Duodenal mucosa (tissue), 2 donors: ENCODE data around the gene CEP70.
"Not testable (repeated sequence)": the region's sequence is repeated elsewhere in the genome, so short reads cannot be mapped to it uniquely, and the experiment has no call there.

Experiments
- H3K27ac ChIP-seq: one replicate; pipeline ENCODE4 v1.7.0; 2013; ENCODE audit warnings: low read depth, low read length
- H3K27me3 ChIP-seq, 2 donors: one replicate each; pipeline ENCODE4 v1.7.0; 2013; ENCODE audit warnings: low read length in 2 of 2, control low read depth in 1 of 2; ENCODE audit not compliant: insufficient read depth in 2 of 2, control insufficient read depth in 1 of 2
- H3K36me3 ChIP-seq, 2 donors: one replicate each; pipeline ENCODE4 v1.7.0; 2013; ENCODE audit warnings: low read length in 2 of 2, control low read depth in 1 of 2; ENCODE audit not compliant: insufficient read depth in 2 of 2, control insufficient read depth in 1 of 2
- H3K4me1 ChIP-seq, 2 donors: one replicate each; pipeline ENCODE4 v1.7.0; 2013; ENCODE audit warnings: low read length in 2 of 2, control low read depth in 1 of 2; ENCODE audit not compliant: insufficient read depth in 2 of 2, control insufficient read depth in 1 of 2
- H3K4me3 ChIP-seq, 2 donors: one replicate each; pipeline ENCODE4 v1.7.0; 2013; ENCODE audit warnings: low read length in 2 of 2, low read depth in 1 of 2
- H3K9ac ChIP-seq, 2 donors: one replicate each; pipeline ENCODE4 v1.7.0; 2013; ENCODE audit warnings: low read length in 2 of 2, low read depth in 1 of 2
- H3K9me3 ChIP-seq, 2 donors: one replicate each; pipeline ENCODE4 v1.7.0; 2013; ENCODE audit warnings: low read length in 2 of 2, control low read depth in 1 of 2; ENCODE audit not compliant: control insufficient read depth in 1 of 2

CEP70 gene

GRCh38 chr3:138539352-138539751 lies 54.7 kb downstream of the CEP70 start:
- Histone ChIP-seq H3K4me1 (no peaks in the 10 kb centered on the region), H3K36me3 (peaks cover 14 to 34% of the 10 kb centered on the region in 2 donors), H3K9me3 (peaks cover 22 to 25% of the 10 kb centered on the region in 2 donors), H3K27ac (no peak overlapping the region), H3K9ac (no peak overlapping the region), H3K27me3 (no peaks in the 10 kb centered on the region), H3K4me3 (no peak overlapping the region)

GRCh38 chr3:138521445-138521844 lies 72.6 kb downstream of the CEP70 start:
- H3K36me3 ChIP-seq = peaks cover 0 to 17% of the 10 kb centered on the region in 2 donors
- not testable (repeated sequence) for H3K9me3 ChIP-seq, H3K4me3 ChIP-seq, H3K27me3 ChIP-seq, H3K27ac ChIP-seq, H3K4me1 ChIP-seq, H3K9ac ChIP-seq

- Histone ChIP-seq H3K9ac (no peak overlapping the region), H3K4me3 (no peak overlapping the region), H3K27ac (no peak overlapping the region), H3K36me3 (peaks cover under 1 to 24% of the 10 kb centered on the region in 2 donors), H3K4me1 (no peaks in the 10 kb centered on the region), H3K9me3 (peaks cover 0 to 5% of the 10 kb centered on the region in 2 donors), H3K27me3 (no peaks in the 10 kb centered on the region)
Measured at GRCh38 chr3:138513090-138513843, 80.8 kb downstream of the CEP70 start.

GRCh38 chr3:138511945-138512344 lies 82.1 kb downstream of the CEP70 start:
- Histone ChIP-seq H3K4me1 (no peaks in the 10 kb centered on the region), H3K9ac (no peak overlapping the region), H3K36me3 (peaks cover 3 to 21% of the 10 kb centered on the region in 2 donors), H3K27ac (no peak overlapping the region), H3K27me3 (no peaks in the 10 kb centered on the region), H3K9me3 (no peaks in the 10 kb centered on the region), H3K4me3 (no peak overlapping the region)

GRCh38 chr3:138509586-138509985 lies 84.5 kb downstream of the CEP70 start:
- no peaks in the 10 kb centered on the region for H3K27me3 ChIP-seq
- H3K4me3 ChIP-seq = no peak overlapping the region
- no peak overlapping the region for H3K27ac ChIP-seq
- H3K9me3 ChIP-seq = no peaks in the 10 kb centered on the region
- no peaks in the 10 kb centered on the region for H3K4me1 ChIP-seq
- peaks cover 9 to 17% of the 10 kb centered on the region in 2 donors for H3K36me3 ChIP-seq
- no peak overlapping the region for H3K9ac ChIP-seq

GRCh38 chr3:138507524-138507923 lies 86.5 kb downstream of the CEP70 start:
- Histone ChIP-seq H3K4me1 (no peaks in the 10 kb centered on the region), H3K36me3 (peaks cover 9 to 18% of the 10 kb centered on the region in 2 donors), H3K9ac (no peak overlapping the region), H3K4me3 (no peak overlapping the region), H3K27me3 (no peaks in the 10 kb centered on the region), H3K9me3 (no peaks in the 10 kb centered on the region), H3K27ac (no peak overlapping the region)

GRCh38 chr3:138498991-138499390 lies 95.1 kb downstream of the CEP70 start:
- peaks cover 3 to 14% of the 10 kb centered on the region in 2 donors for H3K36me3 ChIP-seq
- H3K9ac ChIP-seq = no peak overlapping the region
- no peak overlapping the region for H3K4me3 ChIP-seq
- H3K4me1 ChIP-seq = peaks cover 3 to 13% of the 10 kb centered on the region in 2 donors
- no peaks in the 10 kb centered on the region for H3K9me3 ChIP-seq
- H3K27ac ChIP-seq = no peak overlapping the region
- no peaks in the 10 kb centered on the region for H3K27me3 ChIP-seq

GRCh38 chr3:138497851-138498250 lies 96.2 kb downstream of the CEP70 start:
- Histone ChIP-seq H3K27ac (no peak overlapping the region), H3K27me3 (no peaks in the 10 kb centered on the region), H3K36me3 (peaks cover 11 to 22% of the 10 kb centered on the region in 2 donors), H3K4me1 (peaks cover 3 to 13% of the 10 kb centered on the region in 2 donors), H3K9me3 (no peaks in the 10 kb centered on the region), H3K9ac (no peak overlapping the region), H3K4me3 (no peak overlapping the region)

GRCh38 chr3:138497021-138497420 lies 97.0 kb downstream of the CEP70 start:
- Histone ChIP-seq H3K27me3 (no peaks in the 10 kb centered on the region), H3K4me1 (peaks cover 3 to 13% of the 10 kb centered on the region in 2 donors), H3K9me3 (no peaks in the 10 kb centered on the region), H3K9ac (no peak overlapping the region), H3K27ac (no peak overlapping the region), H3K36me3 (peaks cover 11 to 29% of the 10 kb centered on the region in 2 donors), H3K4me3 (no peak overlapping the region)

GRCh38 chr3:138496436-138496835 lies 97.6 kb downstream of the CEP70 start:
- H3K4me3 ChIP-seq = no peak overlapping the region
- H3K4me1 ChIP-seq = peaks cover 3 to 13% of the 10 kb centered on the region in 2 donors
- H3K27ac ChIP-seq = no peak overlapping the region
- H3K9me3 ChIP-seq = no peaks in the 10 kb centered on the region
- peaks cover 8 to 32% of the 10 kb centered on the region in 2 donors for H3K36me3 ChIP-seq
- H3K9ac ChIP-seq = no peak overlapping the region
- no peaks in the 10 kb centered on the region for H3K27me3 ChIP-seq
